Measurements from ENCODE around the gene PLAAT3.

GRCh38 chr11:63613517-63614135, 607 bp downstream of the PLAAT3 start:
- TF ChIP-seq CTCF (tag by site-specific recombination; IDR thresholded peaks at IDR 0.05) (no peak), ZNF10 (tag by site-specific recombination; IDR thresholded peaks at IDR 0.05) (no peak), ZBTB8A (tag by site-specific recombination; IDR thresholded peaks at IDR 0.05) (no peak; the same call in none of the 2 replicates), ZSCAN16 (tag by site-specific recombination; IDR thresholded peaks at IDR 0.05) (no peak), SETDB1 (IDR thresholded peaks at IDR 0.05; ENCODE audit: insufficient read length, low read length) (no peak)
